A549 (cell line): ENCODE results near the gene TEX264. TPM values are rescaled to one million over a fixed set of nuclear protein-coding genes. Genes with fewer than 3 reads are reported as not detected.

Experiments
- ATAC-seq, 2 experiments: fragments of 200-7000 bp in 1 of 2; fragments of >200 bp in 1 of 2; cut with Nextera tagmentation in 1 of 2; cut with Tn5 transposase in 1 of 2; 3 replicates each; pipeline versions ENCODE4 v1.8.0 to v1.9.1; 2018 to 2020; ENCODE audit warnings: mild to moderate bottlenecking in 1 of 2, moderate library complexity in 1 of 2
- CTCF ChIA-PET: fragments of 300-600 bp; sonication (Branson Sonifier 250); formaldehyde crosslinking; extraction: SDS; loops from one replicate; lab custom pipeline; 2021; ENCODE audit warnings: antibody characterized with exemption, inconsistent platforms; lab: Yijun Ruan, JAX
- POLR2A ChIA-PET: fragments of 350-600 bp; formaldehyde crosslinking; extraction: SDS; loops from one replicate; lab custom pipeline; 2021; ENCODE audit warnings: antibody characterized with exemption, inconsistent platforms; lab: Yijun Ruan, JAX
- DNase-seq, 2 experiments: peaks; one replicate each; pipeline versions ENCODE4 v3.0.0 to v3.0.0-alpha.2; 2011 to 2016; ENCODE audit warnings: low read depth in 1 of 2, low spot score in 1 of 2
- FAIRE-seq: peaks from 2 replicates; lab custom pipeline; 2011; peaks lifted over from hg19 to GRCh38; lab: Jason Lieb, UNC
- H3K27ac ChIP-seq, 2 experiments: fragments of >200 bp; sonication (Bioruptor Twin); formaldehyde crosslinking; 3 replicates each; pipeline ENCODE4 v1.5.1; 2016 to 2017
- H3K4me1 ChIP-seq: fragments of >200 bp; sonication (Bioruptor Twin); formaldehyde crosslinking; 3 replicates; pipeline ENCODE4 v1.6.1; 2016
- H3K4me2 ChIP-seq: fragments of >200 bp; sonication (Bioruptor Twin); formaldehyde crosslinking; 3 replicates; pipeline ENCODE4 v1.6.1; 2016
- H3K4me3 ChIP-seq: fragments of >200 bp; sonication (Bioruptor Twin); formaldehyde crosslinking; 3 replicates; pipeline ENCODE4 v1.5.1; 2016
- H3K9me3 ChIP-seq: fragments of >200 bp; sonication (Bioruptor Twin); formaldehyde crosslinking; 3 replicates; pipeline ENCODE4 v1.6.1; 2016
- CBX2 ChIP-seq: fragments of 200-600 bp; sonication (generic); IDR thresholded peaks from 2 replicates; pipeline ENCODE4 v1.6.1; 2016; ENCODE audit warnings: low read depth, mild to moderate bottlenecking, borderline replicate concordance
- CBX8 ChIP-seq: fragments of 200-600 bp; sonication (generic); IDR thresholded peaks from 2 replicates; pipeline ENCODE4 v1.6.1; 2016
- CHD4 ChIP-seq: fragments of 200-600 bp; sonication (generic); IDR thresholded peaks from 2 replicates; pipeline ENCODE4 v1.6.1; 2016; ENCODE audit warnings: antibody characterized with exemption, mild to moderate bottlenecking, borderline replicate concordance
- EP300 ChIP-seq, 2 experiments: fragments of >200 bp; sonication (Bioruptor Twin); formaldehyde crosslinking; IDR thresholded peaks; 2 replicates in 1 of 2; 3 replicates in 1 of 2; pipeline ENCODE4 v1.6.1; 2016 to 2017
- FOSL2 ChIP-seq, 2 experiments: fragments of 450-650 bp in 1 of 2; fragments of >200 bp in 1 of 2; sonication (Bioruptor Twin) in 1 of 2; formaldehyde crosslinking; IDR thresholded peaks; 2 replicates each; pipeline versions ENCODE4 v1.5.0 to v1.6.1; 2016 to 2020; ENCODE audit warnings: mild to moderate bottlenecking in 1 of 2, moderate library complexity in 1 of 2
- HEYL ChIP-seq: fragments of 250-450 bp; sonication (Bioruptor Pico); IDR thresholded peaks from 2 replicates; pipeline ENCODE4 v1.8.0; 2021; ENCODE audit warnings: mild to moderate bottlenecking, moderate library complexity
- HOXB5 ChIP-seq: fragments of 250-450 bp; sonication (Bioruptor Pico); IDR thresholded peaks from 2 replicates; pipeline ENCODE4 v1.5.0; 2020; ENCODE audit warnings: mild to moderate bottlenecking, moderate library complexity
- KDM1A ChIP-seq: fragments of 200-600 bp; sonication (generic); IDR thresholded peaks from 2 replicates; pipeline ENCODE4 v1.6.1; 2016; ENCODE audit warnings: low read depth, mild to moderate bottlenecking
- MAFK ChIP-seq: fragments of 450-650 bp; IDR thresholded peaks from 2 replicates; pipeline ENCODE4 v1.6.1; 2014; ENCODE audit not compliant: partially characterized antibody
- MAZ ChIP-seq: fragments of 150-350 bp; IDR thresholded peaks from 2 replicates; pipeline ENCODE4 v1.6.1; 2014; ENCODE audit warnings: antibody characterized with exemption, low read depth, low read length, borderline replicate concordance
- MYC ChIP-seq: IDR thresholded peaks from 2 replicates; pipeline ENCODE4 v1.6.1; 2012; ENCODE audit warnings: mild to moderate bottlenecking, inconsistent platforms, low read length, improper control_type of control experiment, borderline replicate concordance
- PHF8 ChIP-seq: fragments of 200-600 bp; sonication (generic); IDR thresholded peaks from 2 replicates; pipeline ENCODE4 v1.6.1; 2016; ENCODE audit warnings: low read depth, mild to moderate bottlenecking, antibody characterized with exemption, moderate library complexity, borderline replicate concordance
- RARB ChIP-seq: fragments of 250-450 bp; sonication (Bioruptor Pico); IDR thresholded peaks from 2 replicates; pipeline ENCODE4 v1.8.0; 2021; ENCODE audit warnings: mild to moderate bottlenecking, moderate library complexity
- RNF2 ChIP-seq: fragments of 200-600 bp; sonication (generic); IDR thresholded peaks from 2 replicates; pipeline ENCODE4 v1.6.1; 2016; ENCODE audit warnings: low read depth, mild to moderate bottlenecking, antibody characterized with exemption, moderate library complexity, borderline replicate concordance
- SMC3 ChIP-seq: fragments of >200 bp; sonication (Bioruptor Twin); formaldehyde crosslinking; IDR thresholded peaks from 3 replicates; pipeline ENCODE4 v1.6.1; 2018; ENCODE audit warnings: inconsistent platforms
- SREBF2 ChIP-seq: fragments of 450-650 bp; IDR thresholded peaks from 2 replicates; pipeline ENCODE4 v1.6.1; 2014; ENCODE audit warnings: mild to moderate bottlenecking, moderate library complexity
- TFCP2L1 ChIP-seq: fragments of 250-450 bp; sonication (Bioruptor Pico); IDR thresholded peaks from 2 replicates; pipeline ENCODE4 v1.5.0; 2021; ENCODE audit warnings: mild to moderate bottlenecking
- ZC3H11A ChIP-seq: fragments of 450-650 bp; IDR thresholded peaks from 2 replicates; pipeline ENCODE4 v1.6.1; 2014; ENCODE audit warnings: antibody characterized with exemption, mild to moderate bottlenecking
- ZFP36 ChIP-seq: fragments of 450-650 bp; IDR thresholded peaks from 2 replicates; pipeline ENCODE4 v1.6.1; 2014; ENCODE audit warnings: borderline replicate concordance; ENCODE audit not compliant: partially characterized antibody
- ZNF302 ChIP-seq: fragments of 250-450 bp; sonication (Bioruptor Pico); IDR thresholded peaks from 2 replicates; pipeline ENCODE4 v1.9.0; 2021; ENCODE audit warnings: inconsistent platforms, mild to moderate bottlenecking, moderate library complexity
- WGBS: methylation state at CpG from one replicate; pipeline ENCODE4 v1.1.6; 2017; ENCODE audit errors: missing lambda C conversion rate; 5-methylcytosine and 5-hydroxymethylcytosine counted together
- polyA plus RNA-seq, 4 experiments: library from polyadenylated mRNA; depleted of rRNA in 3 of 4; stranded (reverse); fragments of >200 nt; fragmentation: RNase III in 1 of 4; extraction: RNeasy Plus Mini Kit Qiagen cat#74134 plus additional on column Dnase treatment in 1 of 4; gene quantifications; 2 replicates in 3 of 4; 3 replicates in 1 of 4; pipeline ENCODE4 v1.2.3, GENCODE V29; 2011 to 2017
- TF ChIP-seq, protein P1 (sequence below): fragments of 200-600 bp; sonication (generic); IDR thresholded peaks from 2 replicates; pipeline ENCODE4 v1.6.1; 2016; ENCODE audit warnings: antibody characterized with exemption, mild to moderate bottlenecking, moderate library complexity

TEX264 gene
- polyA plus RNA-seq, 2 of the 4 experiments (the other 2 are of a cell fraction), result 47.9 to 54.7 TPM

DNA sequence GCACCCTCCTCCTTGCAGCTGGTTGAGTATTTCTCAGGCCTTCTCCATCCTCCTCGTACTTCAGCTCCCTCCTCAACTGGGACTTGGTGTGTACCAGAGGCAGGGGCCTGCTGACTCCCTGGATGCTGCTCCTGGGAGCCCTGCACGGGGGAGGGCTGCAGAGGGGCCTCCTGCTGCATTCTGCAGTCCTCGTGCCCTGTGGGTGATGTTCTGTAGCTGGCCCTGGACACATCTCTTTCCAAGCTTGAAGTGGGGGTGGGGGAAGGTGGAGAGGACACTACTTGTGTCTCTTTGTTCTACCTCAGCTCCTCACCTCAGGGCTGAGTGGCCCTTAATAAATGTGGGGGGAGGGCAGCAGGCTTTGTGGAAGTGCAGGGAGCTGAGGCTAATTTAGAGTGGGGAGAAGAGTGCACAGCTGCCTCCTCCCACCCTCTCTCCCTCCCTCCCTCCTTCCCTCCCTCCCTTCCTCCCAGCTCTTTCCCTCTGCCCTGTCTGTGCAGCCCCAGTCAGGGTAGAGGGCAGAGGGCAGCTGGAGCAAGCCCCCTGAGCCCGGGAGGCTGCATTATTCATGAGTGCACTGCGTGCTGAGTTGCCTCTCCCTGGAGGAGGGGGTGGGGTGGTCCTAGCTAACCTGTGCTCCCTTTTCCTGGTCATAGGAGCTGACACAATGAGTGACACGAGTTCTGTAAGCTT, 32.2 kb downstream of the TEX264 start (continued):
- TF ChIP-seq, protein P1, sequence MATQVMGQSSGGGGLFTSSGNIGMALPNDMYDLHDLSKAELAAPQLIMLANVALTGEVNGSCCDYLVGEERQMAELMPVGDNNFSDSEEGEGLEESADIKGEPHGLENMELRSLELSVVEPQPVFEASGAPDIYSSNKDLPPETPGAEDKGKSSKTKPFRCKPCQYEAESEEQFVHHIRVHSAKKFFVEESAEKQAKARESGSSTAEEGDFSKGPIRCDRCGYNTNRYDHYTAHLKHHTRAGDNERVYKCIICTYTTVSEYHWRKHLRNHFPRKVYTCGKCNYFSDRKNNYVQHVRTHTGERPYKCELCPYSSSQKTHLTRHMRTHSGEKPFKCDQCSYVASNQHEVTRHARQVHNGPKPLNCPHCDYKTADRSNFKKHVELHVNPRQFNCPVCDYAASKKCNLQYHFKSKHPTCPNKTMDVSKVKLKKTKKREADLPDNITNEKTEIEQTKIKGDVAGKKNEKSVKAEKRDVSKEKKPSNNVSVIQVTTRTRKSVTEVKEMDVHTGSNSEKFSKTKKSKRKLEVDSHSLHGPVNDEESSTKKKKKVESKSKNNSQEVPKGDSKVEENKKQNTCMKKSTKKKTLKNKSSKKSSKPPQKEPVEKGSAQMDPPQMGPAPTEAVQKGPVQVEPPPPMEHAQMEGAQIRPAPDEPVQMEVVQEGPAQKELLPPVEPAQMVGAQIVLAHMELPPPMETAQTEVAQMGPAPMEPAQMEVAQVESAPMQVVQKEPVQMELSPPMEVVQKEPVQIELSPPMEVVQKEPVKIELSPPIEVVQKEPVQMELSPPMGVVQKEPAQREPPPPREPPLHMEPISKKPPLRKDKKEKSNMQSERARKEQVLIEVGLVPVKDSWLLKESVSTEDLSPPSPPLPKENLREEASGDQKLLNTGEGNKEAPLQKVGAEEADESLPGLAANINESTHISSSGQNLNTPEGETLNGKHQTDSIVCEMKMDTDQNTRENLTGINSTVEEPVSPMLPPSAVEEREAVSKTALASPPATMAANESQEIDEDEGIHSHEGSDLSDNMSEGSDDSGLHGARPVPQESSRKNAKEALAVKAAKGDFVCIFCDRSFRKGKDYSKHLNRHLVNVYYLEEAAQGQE, result no peak

DNA sequence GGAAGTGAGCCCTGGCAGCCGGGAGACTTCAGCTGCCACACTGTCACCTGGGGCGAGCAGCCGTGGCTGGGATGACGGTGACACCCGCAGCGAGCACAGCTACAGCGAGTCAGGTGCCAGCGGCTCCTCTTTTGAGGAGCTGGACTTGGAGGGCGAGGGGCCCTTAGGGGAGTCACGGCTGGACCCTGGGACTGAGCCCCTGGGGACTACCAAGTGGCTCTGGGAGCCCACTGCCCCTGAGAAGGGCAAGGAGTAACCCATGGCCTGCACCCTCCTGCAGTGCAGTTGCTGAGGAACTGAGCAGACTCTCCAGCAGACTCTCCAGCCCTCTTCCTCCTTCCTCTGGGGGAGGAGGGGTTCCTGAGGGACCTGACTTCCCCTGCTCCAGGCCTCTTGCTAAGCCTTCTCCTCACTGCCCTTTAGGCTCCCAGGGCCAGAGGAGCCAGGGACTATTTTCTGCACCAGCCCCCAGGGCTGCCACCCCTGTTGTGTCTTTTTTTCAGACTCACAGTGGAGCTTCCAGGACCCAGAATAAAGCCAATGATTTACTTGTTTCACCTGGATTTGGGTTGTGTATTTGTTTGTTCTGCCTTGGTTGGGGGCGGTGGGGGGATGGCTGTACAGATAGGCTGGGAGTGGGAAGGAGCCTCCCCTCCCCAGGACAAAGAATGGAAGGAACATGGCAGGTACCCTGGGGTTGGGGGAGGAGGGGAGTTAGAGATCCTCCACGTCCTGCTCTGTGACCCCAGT, 32.9 kb downstream of the TEX264 start:
- CTCF ChIA-PET, result interaction anchor here (1.3 to 1.6 kb wide), 2 partner anchors 12 to 96 kb away, joined by 3 to 4 read pairs; no protein-coding TSS in a partner anchor

DNA sequence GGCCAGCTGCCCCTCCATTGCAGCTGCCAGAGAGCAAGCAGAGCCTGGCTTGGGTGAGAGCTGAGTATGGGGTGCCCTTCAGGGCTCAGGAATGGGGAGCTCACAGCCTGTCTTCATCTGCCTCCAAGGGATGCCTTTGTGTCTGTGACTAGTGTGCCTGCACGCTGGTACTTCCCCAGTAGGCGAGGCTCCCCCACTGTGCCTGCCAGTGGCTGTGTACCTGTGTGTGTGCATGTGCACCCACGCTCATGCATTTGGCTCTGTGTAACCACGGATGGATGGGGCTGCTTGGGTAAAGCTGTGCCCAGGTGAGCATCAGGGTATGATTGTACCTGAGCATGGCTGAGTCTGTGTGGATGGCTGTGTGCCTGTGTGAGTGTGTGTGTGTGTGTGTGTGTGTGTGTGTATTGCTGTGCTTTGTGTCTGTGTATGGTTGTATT, 33.5 kb downstream of the TEX264 start:
- Histone ChIP-seq H3K4me2 (no peak overlapping the region), H3K4me3 (no peak overlapping the region), H3K27ac (no peak overlapping the region)
- DNase-seq (no peak), FAIRE-seq (no peak)
- TF ChIP-seq TFCP2L1 (CRISPR knock-in tag), result no peak
- TF ChIP-seq, all 56 proteins: peak for 0
- Histone ChIP-seq H3K9me3 (no peaks in the 10 kb centered on the region), H3K4me1 (no peaks in the 10 kb centered on the region)
- ChIA-PET POLR2A (no interaction called here), CTCF (interaction anchor here (1.0 to 1.6 kb wide), 2 partner anchors 15 to 96 kb away, joined by 3 to 4 read pairs; no protein-coding TSS in a partner anchor)
- WGBS, result 100% methylated on average over 1 of the region's 4 CpGs
- no peak for ATAC-seq

More for the DNA sequence above, 32.9 kb downstream of the TEX264 start:
- no peak for TF ChIP-seq RNF2
- TF ChIP-seq MAFK, result no peak
- no peak for TF ChIP-seq CBX2
- no peak for TF ChIP-seq PHF8
- TF ChIP-seq SREBF2, result no peak
- no peak for TF ChIP-seq SMC3
- TF ChIP-seq MAZ, result no peak
- TF ChIP-seq KDM1A, result no peak
- TF ChIP-seq MYC, result no peak
- no peak for TF ChIP-seq HEYL
- no peak for TF ChIP-seq CHD4
- no peak for TF ChIP-seq EP300 (IDR thresholded peaks at IDR 0.05)
- no peak for TF ChIP-seq ZNF302 (CRISPR knock-in tag)
- TF ChIP-seq CBX8, result no peak
- no peak for TF ChIP-seq ZFP36
- no peak for TF ChIP-seq RARB (CRISPR knock-in tag)
- TF ChIP-seq ZC3H11A, result no peak
- TF ChIP-seq HOXB5 (CRISPR knock-in tag), result no peak
- no peak for TF ChIP-seq FOSL2 (IDR thresholded peaks at IDR 0.05)
- TF ChIP-seq FOSL2 (CRISPR knock-in tag; IDR thresholded peaks at IDR 0.05), result no peak
- no peak for DNase-seq
- no peak for ATAC-seq
- H3K9me3 ChIP-seq, result no peaks in the 10 kb centered on the region
- H3K4me1 ChIP-seq, result no peaks in the 10 kb centered on the region
- H3K27ac ChIP-seq, result no peak overlapping the region
- WGBS, result 100% methylated on average over 1 of the region's 12 CpGs
- FAIRE-seq, result no peak
- H3K4me2 ChIP-seq, result no peak overlapping the region
- POLR2A ChIA-PET, result no interaction called here
- H3K4me3 ChIP-seq, result no peak overlapping the region
